DMS 273 (cell line): ENCODE measurements around the gene KCNE1.

Experiments used
- DNase-seq: peaks from one replicate; lab custom pipeline; 2025; ENCODE audit not compliant: unreplicated experiment; lab: John Stamatoyannopoulos, UW

KCNE1 gene

GRCh38 chr21:34536311-34536710 lies 24.3 kb upstream of the KCNE1 start:
- no peak for DNase-seq

GRCh38 chr21:34535886-34536285 lies 23.9 kb upstream of the KCNE1 start:
- DNase-seq = no peak

- DNase-seq = no peak
These were observed 22.5 kb upstream of the KCNE1 start for GRCh38 chr21:34534522-34534921.

- DNase-seq = no peak
These were observed 21.9 kb upstream of the KCNE1 start for GRCh38 chr21:34533938-34534337.

GRCh38 chr21:34531399-34531798 lies 19.4 kb upstream of the KCNE1 start:
- no peak for DNase-seq

- DNase-seq = no peak
These were observed 18.3 kb upstream of the KCNE1 start for GRCh38 chr21:34530261-34530660.

- DNase-seq = no peak
These were observed 16.1 kb upstream of the KCNE1 start for GRCh38 chr21:34528131-34528561.

- peak; percentile 69 for DNase-seq
These were observed 14.7 kb upstream of the KCNE1 start for GRCh38 chr21:34526618-34527290.

- DNase-seq = no peak
These were observed 14.2 kb upstream of the KCNE1 start for GRCh38 chr21:34526241-34526617.

GRCh38 chr21:34524646-34525601 lies 12.9 kb upstream of the KCNE1 start:
- DNase-seq = no peak

GRCh38 chr21:34523019-34523555 lies 11.1 kb upstream of the KCNE1 start:
- DNase-seq = no peak

GRCh38 chr21:34522284-34522683 lies 10.3 kb upstream of the KCNE1 start:
- no peak for DNase-seq

GRCh38 chr21:34521561-34521960 lies 9.6 kb upstream of the KCNE1 start:
- DNase-seq = no peak

GRCh38 chr21:34520764-34521508 lies 8.9 kb upstream of the KCNE1 start:
- DNase-seq = no peak

- no peak for DNase-seq
These were observed 8.3 kb upstream of the KCNE1 start for GRCh38 chr21:34520281-34520680.

- no peak for DNase-seq
These were observed 7.7 kb upstream of the KCNE1 start for GRCh38 chr21:34519694-34520093.

- no peak for DNase-seq
These were observed 7.0 kb upstream of the KCNE1 start for GRCh38 chr21:34519016-34519415.

GRCh38 chr21:34518301-34518700 lies 6.3 kb upstream of the KCNE1 start:
- DNase-seq = no peak

- peak; percentile 5 for DNase-seq
These were observed 5.7 kb upstream of the KCNE1 start for GRCh38 chr21:34517491-34518245.

GRCh38 chr21:34517039-34517438 lies 5.0 kb upstream of the KCNE1 start:
- DNase-seq = no peak
